Measurements from ENCODE around the gene TAAR6. TPM values are rescaled to one million over a fixed set of nuclear protein-coding genes. Genes with fewer than 3 reads are reported as not detected.

TAAR6 gene
- total and polyA plus RNA-seq, 9 of the 15 experiments (the other 6 are each of a cell fraction or from before 2014, with no cell fraction given) = not detected

GRCh38 chr6:132530293-132530974, 39.7 kb upstream of the TAAR6 start:
- intact Hi-C loops (cut with micrococcal nuclease) (loop anchor here (1.0 to 5.0 kb wide), 6 partner anchors 137 to 1022 kb away; partner anchors contain the start of gene VNN1), in situ Hi-C loops (cut with MboI) (loop anchor here (25.0 kb wide), 2 partner anchors 232 to 1007 kb away; partner anchors contain the start of gene VNN2)
- 33% methylated on average over 8 of the region's 9 CpGs for WGBS (ENCODE audit: insufficient coverage, low coverage, missing lambda C conversion rate)
- Histone ChIP-seq H3K4me2 (ENCODE audit: insufficient read depth, low read length) (no peak overlapping the region), H3K9me1 (ENCODE audit: control insufficient read depth, insufficient read depth, low read length) (no peaks in the 10 kb centered on the region), H3K79me2 (ENCODE audit: control insufficient read depth, insufficient read depth, low read length) (no peaks in the 10 kb centered on the region), H4K20me1 (replicated peaks; ENCODE audit: control insufficient read depth, insufficient read depth, low read length) (no peaks in the 10 kb centered on the region), H3K36me3 (ENCODE audit: control insufficient read depth, insufficient read depth, low read length) (no peaks in the 10 kb centered on the region), H3K27ac (ENCODE audit: extremely low read depth, low read depth, low read length) (no peak overlapping the region), H3K9me3 (replicated peaks; ENCODE audit: control insufficient read depth, insufficient read depth, low read depth, low read length) (no peaks in the 10 kb centered on the region), H2AFZ (ENCODE audit: low read depth, low read length) (no peak overlapping the region), H3K27me3 (ENCODE audit: control insufficient read depth in 2 of 2, insufficient read depth in 2 of 2, low read length in 2 of 2) (peaks cover 7 to 9% of the 10 kb centered on the region in 2 experiments; a peak in 3 of 5 replicates), H3K9ac (ENCODE audit: insufficient read depth in 1 of 2, low read depth in 2 of 2, low read length in 2 of 2) (no peak overlapping the region; a peak in 1 of 4 replicates), H3K4me1 (replicated peaks in 1 of 2; ENCODE audit: control insufficient read depth in 2 of 2, insufficient read depth in 2 of 2, low read length in 2 of 2) (no peaks in the 10 kb centered on the region; a peak in 1 of 5 replicates), H3K4me3 (no peak overlapping the region)
- peak; percentile 87 for FAIRE-seq
- CTCF ChIA-PET (ENCODE audit: low intra/inter-chr PET ratio) = interaction anchor here (0.6 to 2.0 kb wide), 3 partner anchors 11 to 249 kb away, joined by 3 to 13 read pairs (median 8); no protein-coding TSS in a partner anchor
- DNase-seq (ENCODE audit: extremely low read depth in 1 of 4, low spot score in 3 of 4) = peak; percentile 29 to 81 (median 55)
- peak; percentile 95 for ATAC-seq
- POLR2A ChIA-PET = no interaction called here
- BruUV-seq (replicated peaks) = no TSS peak
- no peak for TF ChIP-seq SRSF7 (optimal IDR thresholded peaks at IDR 0.05; ENCODE audit: low read depth, low read length)
- TF ChIP-seq NELFE (IDR thresholded peaks at IDR 0.05; ENCODE audit: insufficient read depth, insufficient read length) = no peak
- TF ChIP-seq HNRNPUL1 (IDR thresholded peaks at IDR 0.05; ENCODE audit: low read length) = no peak
- peak; percentile 45; the same call in 1 of the 2 replicates for TF ChIP-seq DEAF1 (CRISPR knock-in tag; IDR thresholded peaks at IDR 0.05)
- TF ChIP-seq UBTF (IDR thresholded peaks at IDR 0.05; ENCODE audit: borderline replicate concordance in 1 of 2, low read depth in 2 of 2, low read length in 2 of 2) = no peak
- no peak for TF ChIP-seq SOX6 (IDR thresholded peaks at IDR 0.05)
- TF ChIP-seq ZNF583 (CRISPR knock-in tag; IDR thresholded peaks at IDR 0.05) = no peak
- TF ChIP-seq, protein P1, sequence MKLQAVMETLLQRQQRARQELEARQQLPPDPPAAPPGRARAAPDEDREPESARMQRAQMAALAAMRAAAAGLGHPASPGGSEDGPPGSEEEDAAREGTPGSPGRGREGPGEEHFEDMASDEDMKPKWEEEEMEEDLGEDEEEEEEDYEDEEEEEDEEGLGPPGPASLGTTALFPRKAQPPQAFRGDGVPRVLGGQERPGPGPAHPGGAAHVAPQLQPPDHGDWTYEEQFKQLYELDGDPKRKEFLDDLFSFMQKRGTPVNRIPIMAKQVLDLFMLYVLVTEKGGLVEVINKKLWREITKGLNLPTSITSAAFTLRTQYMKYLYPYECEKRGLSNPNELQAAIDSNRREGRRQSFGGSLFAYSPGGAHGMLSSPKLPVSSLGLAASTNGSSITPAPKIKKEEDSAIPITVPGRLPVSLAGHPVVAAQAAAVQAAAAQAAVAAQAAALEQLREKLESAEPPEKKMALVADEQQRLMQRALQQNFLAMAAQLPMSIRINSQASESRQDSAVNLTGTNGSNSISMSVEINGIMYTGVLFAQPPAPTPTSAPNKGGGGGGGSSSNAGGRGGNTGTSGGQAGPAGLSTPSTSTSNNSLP (IDR thresholded peaks at IDR 0.05; ENCODE audit: borderline replicate concordance, low read depth, low read length) = 0 out of 2 replicates have a peak, but pooled peaks have one; percentile 67
- no peak for TF ChIP-seq SAFB2 (IDR thresholded peaks at IDR 0.05; ENCODE audit: borderline replicate concordance, low read depth, low read length, severe bottlenecking)
- peak; percentile 7 for TF ChIP-seq CTCFL (IDR thresholded peaks at IDR 0.05; ENCODE audit: borderline replicate concordance, insufficient read depth, low read depth, low read length, poor library complexity, severe bottlenecking)
